Measurements from ENCODE around the gene NDRG3. TPM values are rescaled to one million over a fixed set of nuclear protein-coding genes. Genes with fewer than 3 reads are reported as not detected.
"Not testable (repeated sequence)": the region's sequence is repeated elsewhere in the genome, so short reads cannot be mapped to it uniquely, and the experiment has no call there.

NDRG3 gene
- total RNA-seq, 1 donor from 2014 or later, result 10.8 TPM

DNA sequence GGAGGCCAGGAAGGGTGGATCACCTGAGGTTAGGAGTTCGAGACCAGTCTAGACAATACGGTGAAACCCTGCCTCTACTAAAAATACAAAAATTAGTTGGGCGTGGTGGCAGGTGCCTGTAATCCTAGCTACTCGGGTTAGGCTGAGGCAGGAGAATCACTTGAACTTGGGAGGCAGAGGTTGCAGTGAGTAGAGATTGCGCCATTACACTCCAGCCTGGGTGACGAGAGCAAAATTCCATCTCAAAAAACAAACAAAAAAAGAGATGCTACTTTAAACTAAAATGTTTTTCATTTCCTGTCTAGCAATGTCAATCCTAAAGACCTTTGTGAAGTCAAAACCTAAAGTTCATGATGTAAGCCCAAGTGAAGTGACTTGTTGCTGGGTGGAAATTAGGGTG lies 14.8 kb upstream of the NDRG3 start:
- DNase-seq (ENCODE audit: low spot score), result no peak

DNA sequence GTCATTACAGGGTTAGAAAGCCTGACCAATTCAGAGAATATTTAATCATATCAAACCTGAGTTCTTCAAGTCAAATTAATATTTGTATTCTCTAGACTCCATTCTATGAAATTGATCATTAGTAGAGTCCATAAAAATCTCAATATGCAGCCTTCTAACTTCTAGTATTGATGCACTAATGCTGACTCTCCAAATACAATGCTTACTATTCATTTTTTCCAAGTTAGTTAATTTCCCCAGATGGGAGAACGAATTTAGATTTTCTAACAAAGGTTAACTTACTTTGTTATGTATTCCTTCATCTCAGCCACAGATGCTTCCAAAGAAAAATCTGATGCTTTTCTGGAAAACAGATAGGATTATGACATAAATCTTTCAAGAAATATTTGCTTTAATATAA lies 12.4 kb upstream of the NDRG3 start:
- DNase-seq (ENCODE audit: low spot score), result no peak

DNA sequence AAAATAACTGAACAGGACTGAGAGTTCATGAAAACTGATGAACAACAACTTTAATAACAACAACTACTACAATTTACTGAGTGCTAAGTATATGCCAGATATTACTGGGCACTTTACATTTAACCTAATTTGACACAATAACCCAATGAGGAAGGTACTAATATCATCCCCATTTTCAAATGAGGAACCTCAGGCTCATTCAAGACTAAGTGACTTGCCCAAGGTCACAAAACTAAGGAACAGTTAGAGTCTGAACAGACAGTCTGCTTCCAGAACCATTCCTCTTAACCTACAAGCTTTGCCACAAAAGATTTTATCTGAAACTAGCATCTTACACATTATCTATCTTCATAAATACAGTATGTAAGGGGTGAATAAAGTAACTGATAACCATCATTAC lies 10.6 kb upstream of the NDRG3 start:
- DNase-seq (ENCODE audit: low spot score), result no peak

DNA sequence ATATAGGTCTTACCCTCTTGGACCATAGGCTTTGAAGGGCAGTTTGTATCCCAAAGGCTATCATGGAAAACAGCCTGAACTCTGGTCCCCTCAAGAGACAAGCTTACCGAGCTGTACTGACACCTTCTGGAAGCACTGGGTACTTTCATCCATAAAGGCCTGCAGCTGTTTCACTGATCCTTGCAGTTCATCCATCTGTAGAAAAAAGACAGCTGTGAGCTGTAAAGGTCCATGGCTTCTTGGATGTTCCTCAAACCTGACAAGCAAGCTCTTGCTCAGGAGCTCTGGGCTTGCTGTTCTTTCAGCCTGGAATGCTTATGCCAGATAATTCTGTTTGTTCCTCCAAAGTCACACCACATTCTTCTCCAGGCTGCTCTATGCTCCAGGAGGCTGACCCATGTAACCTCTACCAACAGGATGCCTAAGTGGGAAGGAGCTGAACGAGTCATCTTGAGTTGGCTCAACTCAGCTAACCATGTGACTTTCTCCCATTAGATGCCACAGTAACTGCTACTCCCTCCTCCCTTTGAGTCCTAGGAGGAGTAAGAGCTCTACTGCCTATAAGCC lies 8.8 kb upstream of the NDRG3 start:
- DNase-seq (ENCODE audit: low spot score), result peak; percentile 80

DNA sequence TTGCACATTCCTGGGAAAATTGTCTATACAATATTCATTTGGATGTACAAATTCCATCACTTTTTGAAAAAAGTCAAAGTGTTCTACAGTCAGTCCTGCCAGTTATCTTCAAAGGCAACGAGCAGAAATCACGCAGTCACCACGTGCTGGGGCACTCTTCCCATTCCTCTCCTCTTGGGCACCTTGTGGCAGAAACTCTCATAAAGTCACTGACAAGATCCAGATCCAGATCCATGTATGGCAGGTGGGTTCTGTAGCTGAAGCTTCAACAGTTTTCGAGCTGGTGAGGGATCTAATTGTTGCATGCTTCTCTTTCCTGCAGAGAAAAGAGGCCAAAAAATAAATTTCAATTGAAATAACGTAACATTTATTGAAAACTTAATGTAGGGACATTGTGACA lies 6.7 kb upstream of the NDRG3 start:
- DNase-seq (ENCODE audit: low spot score), result no peak

DNA sequence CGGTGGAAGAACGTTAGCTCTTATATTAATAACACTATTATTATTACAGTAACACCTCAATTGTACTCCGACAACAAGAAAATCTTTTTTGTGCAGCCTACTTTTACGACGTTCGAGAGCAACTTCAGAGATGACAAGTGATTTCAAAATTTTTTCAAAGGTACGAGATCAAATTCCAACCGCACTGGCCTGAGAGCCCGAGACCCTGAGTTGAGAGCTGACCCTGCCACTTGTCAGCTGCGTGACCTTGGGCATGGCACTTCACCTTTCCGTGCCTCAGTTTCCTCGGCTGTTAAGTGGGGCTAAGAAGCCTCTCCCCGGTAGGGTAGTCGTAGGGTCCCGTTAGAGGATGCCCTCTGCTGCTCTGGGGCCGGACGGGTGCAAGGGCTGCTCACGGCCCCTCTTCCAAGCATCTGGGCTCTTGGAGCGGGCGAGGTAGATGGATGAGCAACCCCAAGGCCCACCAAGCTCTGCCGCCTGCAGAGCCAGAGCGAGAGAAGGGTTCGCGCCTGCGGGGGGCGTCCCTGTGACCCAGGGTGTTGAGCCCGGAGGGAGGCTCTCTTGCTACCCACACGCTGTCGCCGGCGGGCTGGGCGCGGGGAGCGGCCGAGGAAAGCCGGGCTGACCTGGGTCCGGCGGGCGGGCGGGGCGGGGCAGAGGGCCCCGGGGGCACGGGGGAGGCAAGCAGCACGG lies 510 bp downstream of the NDRG3 start:
- no peak for DNase-seq (ENCODE audit: low spot score)

DNA sequence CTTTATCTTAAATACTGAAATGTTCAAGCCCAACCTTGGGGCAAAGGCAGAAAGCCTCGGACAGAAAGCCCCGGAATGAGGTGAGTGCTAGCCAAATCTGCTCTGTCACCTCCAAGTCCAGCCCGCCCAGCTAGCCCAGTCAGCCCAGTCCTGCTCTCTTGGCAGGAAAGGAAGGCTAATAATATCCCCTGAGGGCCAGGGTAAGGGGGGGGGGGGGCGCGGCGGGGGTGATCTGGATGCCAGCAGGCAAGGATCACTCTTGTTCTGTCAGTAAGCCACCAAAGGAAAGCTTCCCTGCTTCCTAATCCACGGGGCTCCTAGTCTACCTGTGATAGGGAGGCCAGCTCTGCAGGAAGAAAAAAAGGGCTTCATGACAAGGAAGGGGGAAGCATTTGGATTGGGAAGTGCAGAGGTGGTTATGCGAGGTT lies 1.1 kb downstream of the NDRG3 start:
- DNase-seq (ENCODE audit: low spot score), result no peak

DNA sequence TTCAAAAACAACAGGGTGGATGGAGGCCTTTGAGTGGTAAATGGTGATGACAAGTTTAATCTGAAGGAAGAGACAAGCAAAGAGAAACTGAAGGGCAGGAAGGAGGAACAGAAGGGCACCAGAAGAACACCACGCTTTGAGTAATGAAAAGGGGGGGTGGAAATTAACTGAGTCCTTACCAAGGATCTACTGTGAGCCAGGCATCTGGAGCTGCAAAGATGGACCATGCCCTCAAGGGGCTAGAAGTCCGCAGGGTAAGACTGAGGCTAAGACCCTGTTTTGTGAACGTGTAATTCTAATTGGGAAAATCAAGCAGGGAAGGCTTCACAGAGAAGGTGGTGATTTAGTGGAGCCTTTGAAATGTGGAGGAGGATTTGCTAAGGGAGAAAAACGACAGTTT lies 1.6 kb downstream of the NDRG3 start:
- peak; percentile 22 for DNase-seq (ENCODE audit: low spot score)

DNA sequence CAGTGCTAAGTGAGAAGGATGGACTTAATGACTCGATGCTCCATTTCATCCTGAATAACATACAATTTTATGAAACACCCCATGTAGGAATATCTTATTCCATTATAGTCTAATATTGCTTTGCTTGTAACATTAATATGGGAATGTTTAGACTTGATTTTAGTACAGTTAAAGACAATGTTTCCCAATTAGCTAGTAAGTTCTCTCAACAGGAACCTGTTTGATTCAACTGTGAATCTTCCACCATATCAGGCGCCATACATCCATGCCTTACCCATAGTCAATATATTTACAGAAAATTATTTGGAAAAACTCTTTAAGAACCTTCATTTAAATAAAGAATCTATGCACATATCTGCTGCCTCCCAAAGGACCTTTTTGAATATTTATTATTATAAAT lies 3.3 kb downstream of the NDRG3 start:
- DNase-seq (ENCODE audit: low spot score), result no peak

DNA sequence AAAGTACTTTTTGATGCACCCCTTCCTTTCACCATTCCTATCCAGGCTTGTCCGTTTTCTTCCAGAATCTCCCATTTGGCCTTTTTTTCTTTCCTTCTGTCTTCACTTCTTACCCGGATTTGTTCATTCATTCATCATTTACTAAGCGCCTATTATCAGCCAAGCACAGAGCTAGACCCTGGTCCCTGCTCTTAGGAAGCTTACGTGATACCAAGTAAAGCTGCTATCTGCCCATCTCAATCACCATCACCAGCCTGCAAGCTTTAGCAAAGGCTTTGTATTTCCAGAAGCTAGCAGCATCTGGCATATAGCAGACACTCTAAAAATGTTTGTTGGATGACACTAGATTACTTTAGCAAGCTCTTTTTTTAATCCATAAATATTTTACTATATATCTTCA lies 4.8 kb downstream of the NDRG3 start:
- DNase-seq (ENCODE audit: low spot score), result peak; percentile 21

DNA sequence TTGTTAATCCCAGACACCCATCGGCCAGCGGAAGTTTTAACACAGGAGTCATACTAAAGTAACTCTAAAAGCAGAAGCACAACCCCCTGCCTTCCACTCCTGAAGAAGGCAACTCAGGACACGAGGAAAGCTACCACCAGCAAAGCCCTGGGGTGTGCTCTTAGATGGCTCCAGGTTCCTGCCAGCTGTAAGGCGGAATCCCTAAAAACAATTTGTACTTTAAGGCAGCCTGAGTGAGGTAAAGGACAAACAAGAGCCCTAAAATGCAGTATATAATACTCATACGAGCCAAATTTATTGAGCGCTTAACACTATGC lies 8.7 kb downstream of the NDRG3 start:
- DNase-seq (ENCODE audit: low spot score), result no peak

DNA sequence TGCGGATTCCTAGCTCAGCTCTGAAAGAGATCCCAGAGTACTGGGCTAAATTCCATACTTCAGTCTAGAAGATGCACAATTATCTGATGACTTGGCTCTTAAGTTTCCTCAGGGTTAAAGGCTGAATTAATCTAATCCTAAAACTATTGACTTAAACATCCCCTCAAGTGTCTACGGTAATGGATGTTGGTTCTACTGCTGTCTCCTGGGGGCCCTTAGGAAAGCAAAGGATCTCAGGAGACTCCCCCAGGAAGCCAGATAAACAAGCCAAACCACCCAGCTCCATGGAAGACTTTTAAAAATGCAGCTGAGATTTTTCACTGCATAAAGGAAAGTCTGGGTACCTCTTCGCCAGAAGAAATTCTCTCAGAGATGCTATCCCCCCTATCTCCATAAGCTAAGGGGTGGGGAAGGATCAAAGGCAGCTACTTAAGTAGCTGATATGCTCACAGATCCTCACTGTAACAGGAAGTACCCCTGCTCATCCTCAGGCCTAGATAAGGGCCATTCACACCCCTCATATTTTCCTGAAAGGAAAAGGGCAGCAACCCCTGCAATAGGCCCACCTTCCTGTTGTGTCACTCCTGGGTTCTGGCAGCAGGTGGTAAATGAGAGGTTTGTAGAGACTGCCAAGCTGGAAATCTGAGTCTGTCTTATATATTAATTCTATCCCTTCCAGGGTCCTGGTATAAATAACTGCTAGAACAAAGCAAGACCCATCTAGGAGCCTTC lies 9.3 kb downstream of the NDRG3 start:
- DNase-seq (ENCODE audit: low spot score), result no peak

DNA sequence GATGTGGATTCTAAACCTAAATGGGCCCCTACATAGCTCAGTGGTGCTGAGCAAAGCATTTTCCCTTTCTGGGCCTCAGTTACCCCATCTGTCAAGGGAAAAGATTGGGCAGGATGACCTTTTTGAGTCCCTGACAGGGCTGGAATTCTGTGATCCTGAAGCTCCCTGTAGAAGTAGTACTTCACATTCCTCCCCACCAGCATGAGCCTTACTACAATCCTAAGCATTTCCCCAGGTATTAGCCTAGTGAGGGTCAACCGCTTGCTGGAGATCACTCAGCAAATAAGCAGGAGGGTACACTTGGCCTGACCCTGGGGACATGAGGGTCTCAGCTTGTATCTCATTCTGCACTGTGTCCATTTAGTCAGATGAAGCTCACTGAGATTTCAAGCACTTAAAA lies 13.4 kb downstream of the NDRG3 start:
- DNase-seq (ENCODE audit: low spot score), result no peak

DNA sequence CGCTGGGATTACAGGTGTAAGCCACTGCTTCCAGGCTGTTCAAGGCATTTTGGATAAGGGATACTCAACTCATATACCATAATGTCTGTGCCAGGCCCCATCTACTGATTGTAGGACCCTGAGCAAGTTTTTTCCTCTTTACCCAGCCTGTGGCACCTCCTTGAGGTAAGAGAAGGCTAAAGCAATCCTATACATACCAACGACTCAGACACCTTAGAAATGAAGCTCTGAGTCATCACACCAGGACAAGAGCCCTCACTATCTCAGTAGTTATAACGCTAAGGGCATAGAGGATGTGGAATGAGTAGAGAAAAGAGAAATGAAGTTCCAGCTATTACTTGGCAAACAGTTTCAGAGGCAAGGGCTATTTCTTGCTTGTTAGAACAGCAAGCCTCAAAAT lies 16.9 kb downstream of the NDRG3 start:
- DNase-seq (ENCODE audit: low spot score), result no peak

DNA sequence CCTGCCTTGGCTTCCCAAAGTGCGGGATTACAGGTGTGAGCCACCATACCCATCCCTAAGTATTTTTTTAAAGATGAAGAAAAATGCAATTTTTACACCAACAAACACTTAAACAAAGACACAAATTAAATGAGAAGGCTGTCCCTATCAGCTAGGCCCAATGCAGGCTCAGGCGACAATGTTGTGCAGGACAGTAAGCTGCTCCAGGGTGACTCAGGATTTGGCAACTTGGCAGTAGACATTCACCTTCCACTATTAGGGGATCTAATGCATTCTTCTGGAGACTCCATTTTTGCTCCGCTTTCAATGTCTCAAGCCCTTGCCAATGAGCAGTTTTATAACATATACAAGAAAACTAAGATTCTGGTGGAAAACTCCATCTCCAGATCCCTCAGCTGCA lies 19.7 kb downstream of the NDRG3 start:
- no peak for DNase-seq (ENCODE audit: low spot score)

DNA sequence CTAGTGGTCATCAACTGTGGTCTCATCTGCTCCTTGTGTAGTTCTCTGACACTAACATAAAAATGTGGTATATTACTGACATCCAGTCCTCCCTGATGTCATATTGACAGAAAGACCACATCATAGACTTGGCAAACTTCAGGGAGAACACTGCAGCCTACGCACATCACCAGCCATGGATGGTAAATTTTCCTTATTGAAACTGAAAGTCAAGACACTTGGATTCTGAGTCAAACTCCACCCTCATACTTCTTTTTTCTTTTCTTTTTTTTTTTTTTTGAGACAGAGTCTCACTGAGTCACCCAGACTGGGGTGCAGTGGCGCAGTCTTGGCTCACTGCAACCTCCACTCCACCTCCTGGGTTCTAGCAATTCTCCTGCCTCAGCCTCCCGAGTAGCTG lies 25.4 kb downstream of the NDRG3 start:
- DNase-seq (ENCODE audit: low spot score), result no peak

DNA sequence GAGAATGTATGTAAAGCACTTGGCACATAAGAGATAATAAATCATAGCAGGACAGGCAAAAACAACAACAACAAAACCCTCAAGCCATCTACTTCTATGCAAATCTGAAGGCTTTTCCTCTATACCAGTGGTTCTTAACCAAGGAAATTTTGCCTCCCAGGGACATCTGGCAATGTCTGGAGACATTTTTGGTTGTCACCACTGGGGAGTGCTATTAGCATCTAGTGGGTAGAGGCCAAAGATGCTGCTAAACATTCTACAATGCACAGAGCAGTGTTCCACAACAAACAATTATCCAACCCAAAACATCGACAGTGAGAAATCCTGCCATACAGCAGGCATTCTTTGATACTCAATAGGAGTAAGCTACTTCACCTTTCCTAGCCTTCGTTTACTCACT lies 28.2 kb downstream of the NDRG3 start:
- no peak for DNase-seq (ENCODE audit: low spot score)

DNA sequence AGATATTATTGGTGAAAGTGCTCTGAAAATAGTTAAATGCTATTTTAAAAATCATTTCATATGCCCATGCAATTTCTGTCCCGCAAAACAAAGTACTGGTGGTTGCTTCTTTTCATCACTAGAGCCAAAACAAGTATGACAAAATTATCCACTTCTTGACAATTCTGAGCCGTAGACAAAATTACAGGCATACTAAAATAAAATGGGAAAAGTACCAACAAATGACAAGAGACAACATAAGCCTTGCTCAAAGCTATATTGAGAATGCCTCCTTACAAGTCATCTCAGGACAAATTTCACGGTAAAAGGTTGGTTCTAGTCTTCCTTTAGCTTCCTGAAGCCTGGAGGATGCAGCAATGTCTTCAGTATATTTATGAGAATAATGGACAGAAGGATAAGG lies 28.9 kb downstream of the NDRG3 start:
- DNase-seq (ENCODE audit: low spot score), result no peak

DNA sequence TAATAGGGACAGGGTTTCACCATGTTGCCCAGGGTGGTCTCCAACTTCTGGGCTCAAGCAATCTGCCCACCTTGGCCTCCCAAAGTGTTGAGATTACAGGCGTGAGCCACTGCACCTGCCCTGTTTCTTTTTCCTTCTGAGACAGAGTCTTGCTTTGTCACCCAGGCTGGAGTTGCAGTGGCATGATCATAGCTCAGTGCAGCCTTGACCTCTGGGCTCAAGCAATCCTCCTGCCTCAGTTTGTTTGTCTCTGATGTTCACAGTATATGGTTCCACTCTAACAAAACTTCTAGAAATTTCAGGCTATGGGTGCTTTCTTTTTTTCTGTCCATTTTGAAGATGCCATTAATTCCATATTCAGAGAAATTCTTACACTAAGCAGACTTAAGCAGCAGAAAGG lies 33.1 kb downstream of the NDRG3 start:
- no peak for DNase-seq (ENCODE audit: low spot score)

DNA sequence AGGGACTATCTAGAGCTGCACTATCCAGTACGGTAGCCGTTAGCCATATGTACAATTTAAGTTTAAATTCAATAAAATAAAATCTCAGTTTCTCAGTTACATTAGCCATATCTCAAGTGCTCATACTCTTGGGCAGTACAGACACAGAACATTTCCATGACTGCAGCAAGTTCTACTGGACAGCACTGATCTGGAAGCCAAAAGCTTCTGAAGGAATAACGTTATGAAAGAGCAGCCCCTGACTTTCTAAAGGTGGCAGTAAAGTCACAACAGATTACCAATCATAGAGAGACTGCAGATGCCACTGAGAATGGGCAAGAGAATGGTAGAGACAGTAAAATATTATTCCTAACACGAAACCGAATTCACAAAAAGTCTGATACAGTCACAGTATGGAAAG lies 36.8 kb downstream of the NDRG3 start:
- DNase-seq (ENCODE audit: low spot score), result no peak

DNA sequence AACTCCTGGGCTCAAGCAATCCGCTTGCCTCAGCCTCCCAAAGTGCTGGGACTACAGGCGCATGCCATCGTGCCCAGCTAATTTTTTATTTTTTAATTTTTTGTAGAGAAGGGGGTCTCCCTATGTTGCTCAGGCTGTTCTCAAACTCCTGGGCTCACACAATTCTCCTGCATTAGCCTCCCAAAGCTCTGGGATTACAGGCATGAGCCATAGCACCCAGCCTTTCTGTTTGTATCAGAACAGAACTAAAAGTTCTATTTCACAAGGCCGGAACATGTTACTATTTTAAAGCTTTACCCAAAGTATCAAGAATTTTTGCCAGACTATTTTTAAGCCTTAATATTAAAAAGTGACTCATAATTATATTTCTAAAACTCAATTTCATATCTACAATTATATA lies 42.4 kb downstream of the NDRG3 start:
- no peak for DNase-seq (ENCODE audit: low spot score)

DNA sequence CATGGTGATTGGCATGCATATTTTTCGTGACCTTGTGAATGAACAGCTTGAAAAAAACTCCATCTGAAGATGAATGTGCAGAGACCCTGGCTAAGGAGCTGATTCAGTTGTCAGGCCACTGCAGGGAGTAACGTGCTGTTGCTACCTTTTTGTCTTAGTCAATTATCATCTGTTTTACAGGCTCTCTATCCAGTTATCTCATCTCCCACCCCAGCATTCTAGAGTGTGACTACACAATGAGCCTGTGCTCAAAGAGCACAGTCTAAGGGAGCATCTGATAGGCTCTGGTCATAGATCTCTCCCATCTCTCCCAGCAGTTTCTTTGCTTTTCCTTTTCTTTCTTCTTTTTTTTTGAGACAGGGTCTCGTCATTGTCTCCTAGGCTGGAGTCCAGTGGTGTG lies 45.5 kb downstream of the NDRG3 start:
- no peak for DNase-seq (ENCODE audit: low spot score)

DNA sequence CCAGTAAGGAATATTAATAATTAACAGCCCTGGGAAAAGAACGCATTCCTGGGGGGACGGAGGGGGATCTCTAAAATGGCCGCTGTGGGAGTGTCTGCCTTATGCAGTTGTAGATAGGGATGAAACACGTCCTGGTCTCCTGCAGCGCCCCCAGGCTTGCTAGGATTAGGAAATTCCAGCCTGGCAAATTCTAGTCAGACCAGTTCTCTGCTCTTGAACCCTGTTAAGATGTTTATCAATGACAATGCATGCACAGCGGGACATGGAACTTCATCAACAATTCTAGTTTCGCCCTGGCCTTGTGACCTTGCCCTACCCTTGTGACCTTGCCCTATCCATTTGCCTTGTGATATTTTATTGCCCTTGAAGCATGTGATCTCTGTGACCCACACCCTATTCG lies 50.4 kb downstream of the NDRG3 start:
- not testable (repeated sequence) for DNase-seq (ENCODE audit: low spot score)

Data from umbilical cord (tissue), 2 donors.